WI38 (cell line): ENCODE results near the gene RBMX.
"Not testable (repeated sequence)": the region's sequence is repeated elsewhere in the genome, so short reads cannot be mapped to it uniquely, and the experiment has no call there.

Source experiments
- H3K4me3 ChIP-seq: 2 replicates; pipeline ENCODE4 v1.5.1; 2011; ENCODE audit warnings: low read depth, mild to moderate bottlenecking, control low read depth, low read length
- CTCF ChIP-seq: IDR thresholded peaks from 2 replicates; pipeline ENCODE4 v1.5.1; 2012; ENCODE audit warnings: low read depth, mild to moderate bottlenecking, control low read depth, low read length

The RBMX gene

GRCh38 chrX:136909119-136909705 lies 28.7 kb upstream of the RBMX start:
- no peak for TF ChIP-seq CTCF
- peak overlapping the region; percentile 66 for H3K4me3 ChIP-seq

- no peak for TF ChIP-seq CTCF
- H3K4me3 ChIP-seq, result no peak overlapping the region
These were observed 27.1 kb upstream of the RBMX start for GRCh38 chrX:136907621-136908020.

GRCh38 chrX:136906921-136907510 lies 26.5 kb upstream of the RBMX start:
- TF ChIP-seq CTCF, result no peak
- H3K4me3 ChIP-seq, result no peak overlapping the region

- H3K4me3 ChIP-seq, result not testable (repeated sequence)
These were observed 23.5 kb upstream of the RBMX start for GRCh38 chrX:136904067-136904466.

GRCh38 chrX:136900071-136900470 lies 19.5 kb upstream of the RBMX start:
- not testable (repeated sequence) for H3K4me3 ChIP-seq

- H3K4me3 ChIP-seq, result no peak overlapping the region
- no peak for TF ChIP-seq CTCF
These were observed 18.7 kb upstream of the RBMX start for GRCh38 chrX:136899221-136899620.

GRCh38 chrX:136898752-136899151 lies 18.2 kb upstream of the RBMX start:
- H3K4me3 ChIP-seq, result not testable (repeated sequence)

- TF ChIP-seq CTCF, result no peak
- no peak overlapping the region for H3K4me3 ChIP-seq
These were observed 15.8 kb upstream of the RBMX start for GRCh38 chrX:136896121-136896914.

- no peak for TF ChIP-seq CTCF
- no peak overlapping the region for H3K4me3 ChIP-seq
These were observed 11.9 kb upstream of the RBMX start for GRCh38 chrX:136892412-136892811.

- not testable (repeated sequence) for H3K4me3 ChIP-seq
These were observed 10.1 kb upstream of the RBMX start for GRCh38 chrX:136890596-136890995.
